OCI-LY7 (cell line): ENCODE results near the gene CLMN. TPM values are rescaled to one million over a fixed set of nuclear protein-coding genes. Genes with fewer than 3 reads are reported as not detected.

Source experiments
- BruUV-seq: library from RNA; stranded (reverse); fragments of 400-500 nt; replicated peaks from 2 replicates; lab custom pipeline; 2021; lab: Mats Ljungman, UMichigan
- CTCF ChIA-PET: fragments of 300-600 bp; sonication (Branson Sonifier 250); formaldehyde crosslinking; loops from one replicate; lab custom pipeline; 2022; ENCODE audit warnings: antibody characterized with exemption; ENCODE audit not compliant: unreplicated experiment; lab: Charles Lee
- POLR2A ChIA-PET: fragments of 300-600 bp; sonication (Branson Sonifier 250); formaldehyde crosslinking; loops from one replicate; lab custom pipeline; 2022; ENCODE audit warnings: antibody characterized with exemption; lab: Charles Lee
- DNase-seq: peaks from one replicate; pipeline ENCODE4 v3.0.0-alpha.2; 2015; ENCODE audit warnings: low spot score
- H2AFZ ChIP-seq: fragments of 200-600 bp; sonication (generic), shearing (Covaris generic); 2 replicates; pipeline ENCODE4 v1.6.1; 2014; ENCODE audit warnings: mild to moderate bottlenecking, antibody characterized with exemption, low read length, moderate library complexity
- H3K27ac ChIP-seq: fragments of 200-600 bp; sonication (generic); 2 replicates; pipeline ENCODE4 v1.5.1; 2014; ENCODE audit warnings: mixed run types, low read depth, mild to moderate bottlenecking, moderate library complexity, low read length, inconsistent platforms; ENCODE audit not compliant: poor library complexity, severe bottlenecking
- H3K36me3 ChIP-seq: fragments of 200-600 bp; sonication (generic); 2 replicates; pipeline ENCODE4 v1.6.1; 2014; ENCODE audit warnings: mild to moderate bottlenecking, antibody characterized with exemption, low read length, moderate library complexity, mixed read lengths; ENCODE audit not compliant: insufficient read depth
- H3K4me1 ChIP-seq: fragments of 200-600 bp; sonication (generic); 2 replicates; pipeline ENCODE4 v1.5.1; 2014; ENCODE audit warnings: mild to moderate bottlenecking, low read length; ENCODE audit not compliant: insufficient read depth, poor library complexity, severe bottlenecking
- H3K4me2 ChIP-seq: fragments of 200-600 bp; sonication (generic); 2 replicates; pipeline ENCODE4 v1.6.1; 2014; ENCODE audit warnings: mild to moderate bottlenecking, low read length
- H3K4me3 ChIP-seq: fragments of 200-600 bp; sonication (generic); 2 replicates; pipeline ENCODE4 v1.5.1; 2014; ENCODE audit warnings: mild to moderate bottlenecking, low read depth, low read length; ENCODE audit not compliant: poor library complexity, severe bottlenecking
- H3K79me2 ChIP-seq: fragments of 200-600 bp; sonication (generic); 2 replicates; pipeline ENCODE4 v1.6.1; 2016; ENCODE audit warnings: low read depth, mild to moderate bottlenecking, low read length, moderate library complexity, mixed read lengths; ENCODE audit not compliant: insufficient read depth
- H3K9me2 ChIP-seq: fragments of 200-600 bp; sonication (generic); 2 replicates; pipeline ENCODE4 v1.6.1; 2016; ENCODE audit warnings: mild to moderate bottlenecking, low read length, mixed read lengths; ENCODE audit not compliant: insufficient read depth
- H3K9me3 ChIP-seq: fragments of 200-600 bp; sonication (generic); 2 replicates; pipeline ENCODE4 v1.6.1; 2014; ENCODE audit warnings: mild to moderate bottlenecking, mixed run types, low read length, mixed read lengths
- H4K20me1 ChIP-seq: fragments of 200-600 bp; sonication (generic); 2 replicates; pipeline ENCODE4 v1.6.1; 2014; ENCODE audit warnings: mild to moderate bottlenecking, antibody characterized with exemption, low read length, moderate library complexity, mixed read lengths; ENCODE audit not compliant: insufficient read depth
- EZH2phosphoT487 ChIP-seq: fragments of 200-600 bp; sonication (generic); IDR thresholded peaks from 2 replicates; pipeline ENCODE4 v1.6.1; 2018; ENCODE audit warnings: low read depth, borderline replicate concordance, mild to moderate bottlenecking, mixed run types, antibody characterized with exemption, low read length, moderate library complexity, mixed read lengths
- intact Hi-C: fragments of 100-400 bp; cut with micrococcal nuclease; formaldehyde crosslinking; loops from one replicate; pipeline ENCODE4 v1.10.0; 2022; ENCODE audit not compliant: unreplicated experiment
- total RNA-seq, 2 experiments: library from RNA; depleted of rRNA in 1 of 2; stranded (reverse); fragments of >200 nt in 1 of 2; shearing (Covaris generic) in 1 of 2; gene quantifications; 2 replicates each; pipeline ENCODE4 v1.2.3, GENCODE V29; 2014 to 2022
- TF ChIP-seq, protein P1 (sequence below): fragments of 200-600 bp; sonication (generic); conservative IDR thresholded peaks from 2 replicates; pipeline ENCODE4 v1.5.1; 2014; ENCODE audit warnings: mild to moderate bottlenecking, antibody characterized with exemption, low read length, moderate library complexity, mixed read lengths

The CLMN gene
- total RNA-seq, 2 experiments from 2014 or later = 6.8 to 12.0 TPM

DNA sequence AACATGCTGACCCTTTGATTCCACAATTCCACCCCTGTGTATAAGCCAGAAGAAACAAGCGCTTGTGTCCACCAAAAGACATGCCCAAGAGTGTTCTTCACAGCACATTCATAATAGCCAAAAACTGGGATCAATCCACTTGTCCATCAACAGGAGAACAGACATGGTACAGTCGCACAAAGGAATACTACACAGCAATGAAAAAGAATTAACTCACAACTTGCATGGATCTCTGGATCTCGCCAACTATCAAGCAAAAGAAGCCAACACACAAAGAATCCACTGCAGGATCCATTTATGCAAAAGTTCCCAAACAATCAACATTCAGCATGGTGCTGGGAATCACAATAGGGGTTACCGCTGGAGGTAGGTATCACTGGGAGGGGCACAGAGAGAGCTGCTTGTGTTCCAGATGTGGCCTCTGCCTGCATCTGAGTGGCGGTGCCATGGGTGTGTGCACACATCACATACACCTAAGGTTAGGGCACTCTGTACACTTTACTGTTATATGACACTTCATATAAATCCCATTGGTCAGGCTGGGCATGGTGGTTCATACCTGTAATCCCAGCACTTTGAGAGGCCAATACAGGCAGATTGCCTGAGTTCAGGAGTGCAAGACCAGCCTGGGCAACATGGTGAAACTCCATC is 30.9 kb downstream of the CLMN start:
- Histone ChIP-seq H3K4me3 (no peak overlapping the region), H3K36me3 (no peaks in the 10 kb centered on the region), H3K27ac (no peak overlapping the region), H3K79me2 (no peaks in the 10 kb centered on the region), H3K4me1 (peaks cover 36% of the 10 kb centered on the region), H3K9me3 (peaks cover 5% of the 10 kb centered on the region; the same call in 1 of the 2 replicates), H4K20me1 (no peaks in the 10 kb centered on the region), H3K9me2 (no peaks in the 10 kb centered on the region), H2AFZ (no peak overlapping the region), H3K4me2 (no peak overlapping the region)
- DNase-seq = no peak
- TF ChIP-seq, protein P1, sequence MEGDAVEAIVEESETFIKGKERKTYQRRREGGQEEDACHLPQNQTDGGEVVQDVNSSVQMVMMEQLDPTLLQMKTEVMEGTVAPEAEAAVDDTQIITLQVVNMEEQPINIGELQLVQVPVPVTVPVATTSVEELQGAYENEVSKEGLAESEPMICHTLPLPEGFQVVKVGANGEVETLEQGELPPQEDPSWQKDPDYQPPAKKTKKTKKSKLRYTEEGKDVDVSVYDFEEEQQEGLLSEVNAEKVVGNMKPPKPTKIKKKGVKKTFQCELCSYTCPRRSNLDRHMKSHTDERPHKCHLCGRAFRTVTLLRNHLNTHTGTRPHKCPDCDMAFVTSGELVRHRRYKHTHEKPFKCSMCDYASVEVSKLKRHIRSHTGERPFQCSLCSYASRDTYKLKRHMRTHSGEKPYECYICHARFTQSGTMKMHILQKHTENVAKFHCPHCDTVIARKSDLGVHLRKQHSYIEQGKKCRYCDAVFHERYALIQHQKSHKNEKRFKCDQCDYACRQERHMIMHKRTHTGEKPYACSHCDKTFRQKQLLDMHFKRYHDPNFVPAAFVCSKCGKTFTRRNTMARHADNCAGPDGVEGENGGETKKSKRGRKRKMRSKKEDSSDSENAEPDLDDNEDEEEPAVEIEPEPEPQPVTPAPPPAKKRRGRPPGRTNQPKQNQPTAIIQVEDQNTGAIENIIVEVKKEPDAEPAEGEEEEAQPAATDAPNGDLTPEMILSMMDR = no peak
- no peak for TF ChIP-seq EZH2phosphoT487
- intact Hi-C loops = no loop called here
- ChIA-PET CTCF (no interaction called here), POLR2A (no interaction called here)
- BruUV-seq = no TSS peak

DNA sequence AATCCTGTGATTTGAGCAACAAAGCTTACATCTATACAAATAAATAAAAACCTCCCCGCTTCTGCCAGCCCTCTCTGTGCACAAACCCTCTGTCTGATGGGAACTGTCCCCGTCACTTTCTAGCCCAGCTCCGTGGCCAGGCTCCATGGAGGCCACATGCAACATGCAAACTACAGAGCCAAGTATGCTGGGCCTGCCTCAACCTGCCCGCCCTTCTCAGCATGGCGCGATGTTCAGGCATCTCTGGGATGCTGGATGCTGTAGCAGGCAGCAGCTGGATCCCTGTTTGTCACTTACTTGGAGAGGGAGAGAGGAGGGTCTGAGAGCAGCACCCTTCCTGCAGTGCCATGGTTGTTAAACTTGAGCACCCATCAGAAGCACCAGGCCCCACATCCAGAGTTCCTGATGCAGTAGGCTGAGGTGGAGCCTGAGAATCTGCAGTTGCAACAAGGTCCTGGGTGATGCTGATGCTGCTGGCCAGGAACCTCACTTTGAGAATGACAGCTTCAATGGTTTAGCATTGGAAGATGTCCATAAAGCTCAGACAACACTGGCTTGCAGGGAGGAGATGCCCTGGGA is 32.4 kb downstream of the CLMN start:
- Histone ChIP-seq H3K9me2 (no peaks in the 10 kb centered on the region), H3K79me2 (no peaks in the 10 kb centered on the region), H4K20me1 (no peaks in the 10 kb centered on the region), H3K36me3 (no peaks in the 10 kb centered on the region), H3K4me3 (no peak overlapping the region), H3K4me1 (peaks cover 36% of the 10 kb centered on the region), H2AFZ (peak overlapping the region; percentile 15; the same call in 1 of the 2 replicates), H3K9me3 (peaks cover 5% of the 10 kb centered on the region; the same call in 1 of the 2 replicates), H3K27ac (no peak overlapping the region), H3K4me2 (peak overlapping the region; percentile 25; the same call in 1 of the 2 replicates)
- no TSS peak for BruUV-seq
- ChIA-PET POLR2A (no interaction called here), CTCF (no interaction called here)
- intact Hi-C loops = no loop called here
- no peak for DNase-seq
- no peak for TF ChIP-seq EZH2phosphoT487
- TF ChIP-seq, protein P1 = no peak

DNA sequence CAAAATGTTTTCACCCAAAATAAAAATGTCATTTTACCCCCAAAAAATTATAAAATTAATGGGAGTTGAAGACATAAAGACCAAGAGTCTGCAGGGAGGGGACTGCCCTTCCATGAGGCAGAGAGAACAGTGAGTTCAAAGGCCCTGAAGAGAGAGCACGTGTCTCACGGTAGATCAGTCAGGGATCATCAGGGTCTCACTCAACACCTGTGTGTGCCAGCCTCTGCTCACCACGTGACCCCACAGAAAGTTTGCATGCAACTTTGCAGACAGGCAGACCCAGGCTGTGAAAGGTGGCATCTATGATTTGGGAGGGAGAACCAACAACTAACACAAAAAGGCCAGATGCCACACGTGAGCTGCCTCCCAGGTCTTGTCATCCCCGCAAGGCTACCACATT is 33.1 kb downstream of the CLMN start:
- H4K20me1 ChIP-seq = no peaks in the 10 kb centered on the region
- CTCF ChIA-PET = no interaction called here
- intact Hi-C loops = no loop called here
- H3K27ac ChIP-seq = no peak overlapping the region
- peak; percentile 66 for DNase-seq
- no TSS peak for BruUV-seq
- no peak overlapping the region for H3K4me3 ChIP-seq
- no peaks in the 10 kb centered on the region for H3K9me2 ChIP-seq
- H3K4me1 ChIP-seq = peaks cover 32% of the 10 kb centered on the region
- peaks cover 5% of the 10 kb centered on the region; the same call in 1 of the 2 replicates for H3K9me3 ChIP-seq
- peak overlapping the region; percentile 15; the same call in 1 of the 2 replicates for H2AFZ ChIP-seq
- no peaks in the 10 kb centered on the region for H3K79me2 ChIP-seq
- POLR2A ChIA-PET = no interaction called here
- H3K36me3 ChIP-seq = no peaks in the 10 kb centered on the region
- no peak for TF ChIP-seq EZH2phosphoT487
- TF ChIP-seq, protein P1 = no peak
- peak overlapping the region; percentile 25; the same call in 1 of the 2 replicates for H3K4me2 ChIP-seq
